Esophagus squamous epithelium (tissue), 4 donors: ENCODE measurements around the gene KLHL8.

Experiments
- POLR2A ChIP-seq, 4 donors: fragments of 450-650 bp; IDR thresholded peaks; one replicate each; pipeline ENCODE4 v1.6.1; 2017; ENCODE audit warnings: antibody characterized with exemption in 4 of 4, mild to moderate bottlenecking in 4 of 4, moderate library complexity in 3 of 4
- TF ChIP-seq, protein P1 (sequence below), 6 experiments: fragments of 450-650 bp in 4 of 6; fragments of 200-600 bp in 2 of 6; sonication (generic) in 2 of 6; IDR thresholded peaks; one replicate each; pipeline ENCODE4 v1.5.1; 2016 to 2019; ENCODE audit warnings: antibody characterized with exemption in 6 of 6, mild to moderate bottlenecking in 4 of 6, moderate library complexity in 4 of 6

GRCh38 chr4:87262886-87263285 is 42.5 kb upstream of the KLHL8 start:
- TF ChIP-seq, protein P1, sequence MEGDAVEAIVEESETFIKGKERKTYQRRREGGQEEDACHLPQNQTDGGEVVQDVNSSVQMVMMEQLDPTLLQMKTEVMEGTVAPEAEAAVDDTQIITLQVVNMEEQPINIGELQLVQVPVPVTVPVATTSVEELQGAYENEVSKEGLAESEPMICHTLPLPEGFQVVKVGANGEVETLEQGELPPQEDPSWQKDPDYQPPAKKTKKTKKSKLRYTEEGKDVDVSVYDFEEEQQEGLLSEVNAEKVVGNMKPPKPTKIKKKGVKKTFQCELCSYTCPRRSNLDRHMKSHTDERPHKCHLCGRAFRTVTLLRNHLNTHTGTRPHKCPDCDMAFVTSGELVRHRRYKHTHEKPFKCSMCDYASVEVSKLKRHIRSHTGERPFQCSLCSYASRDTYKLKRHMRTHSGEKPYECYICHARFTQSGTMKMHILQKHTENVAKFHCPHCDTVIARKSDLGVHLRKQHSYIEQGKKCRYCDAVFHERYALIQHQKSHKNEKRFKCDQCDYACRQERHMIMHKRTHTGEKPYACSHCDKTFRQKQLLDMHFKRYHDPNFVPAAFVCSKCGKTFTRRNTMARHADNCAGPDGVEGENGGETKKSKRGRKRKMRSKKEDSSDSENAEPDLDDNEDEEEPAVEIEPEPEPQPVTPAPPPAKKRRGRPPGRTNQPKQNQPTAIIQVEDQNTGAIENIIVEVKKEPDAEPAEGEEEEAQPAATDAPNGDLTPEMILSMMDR (IDR thresholded peaks at IDR 0.05): no peak
- TF ChIP-seq POLR2A (IDR thresholded peaks at IDR 0.05): no peak
